ENCODE data around the gene DPPA5. TPM values are rescaled to one million over a fixed set of nuclear protein-coding genes. Genes with fewer than 3 reads are reported as not detected.
"Not testable (repeated sequence)": the region's sequence is repeated elsewhere in the genome, so short reads cannot be mapped to it uniquely, and the experiment has no call there.

The DPPA5 gene
- polyA plus RNA-seq, 1 donor: not detected

DNA sequence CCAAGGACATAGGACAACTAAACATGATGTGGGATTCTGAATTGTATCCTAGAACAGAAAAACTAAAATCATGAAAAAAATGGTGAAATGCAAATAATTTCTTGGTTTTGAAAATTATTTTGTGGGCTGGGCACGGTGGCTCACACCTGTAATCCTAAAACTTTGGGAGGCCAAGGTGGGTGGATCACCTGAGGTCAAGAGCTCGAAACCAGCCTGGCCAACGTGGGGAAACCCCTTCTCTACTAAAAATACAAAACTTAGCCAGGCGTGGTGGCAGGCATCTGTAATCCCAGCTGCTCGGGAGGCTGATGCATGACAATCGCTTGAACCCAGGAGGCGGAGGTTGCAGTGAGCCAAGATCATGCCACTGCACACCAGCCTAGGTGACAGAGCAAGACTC lies 50.3 kb downstream of the DPPA5 start:
- not testable (repeated sequence) for H3K4me1 ChIP-seq (ENCODE audit: control insufficient read depth, insufficient read depth, low read length); H3K36me3 ChIP-seq (ENCODE audit: control insufficient read depth, insufficient read depth, low read length); H3K4me3 ChIP-seq (ENCODE audit: low read length); H3K9me3 ChIP-seq (ENCODE audit: control insufficient read depth, low read depth, low read length); H3K27me3 ChIP-seq (ENCODE audit: control insufficient read depth, insufficient read depth, low read length); H3K27ac ChIP-seq (ENCODE audit: low read length); DNase-seq
- WGBS (ENCODE audit: insufficient coverage, low lambda C conversion rate): no CpG with 5 or more reads among the region's 7 CpGs

Other genes starting within 250 kb of the DPPA5 start
- gene KHDC1L, start 128.8 kb downstream of the DPPA5 start, polyA plus RNA-seq: 0.13 TPM
- 4.2 TPM for gene KHDC1, start 91.1 kb downstream of the DPPA5 start, polyA plus RNA-seq
- not detected for gene KHDC3L, start 8.4 kb upstream of the DPPA5 start, polyA plus RNA-seq
- gene OOEP, start 15.6 kb upstream of the DPPA5 start, polyA plus RNA-seq: 0.43 TPM
- 0.63 TPM for gene DDX43, start 40.6 kb upstream of the DPPA5 start, polyA plus RNA-seq
- 2.8 TPM for gene CGAS, start 98.0 kb upstream of the DPPA5 start, polyA plus RNA-seq
- 24.0 TPM for gene MTO1, start 107.5 kb upstream of the DPPA5 start, polyA plus RNA-seq
- gene EEF1A1, start 166.8 kb upstream of the DPPA5 start, polyA plus RNA-seq: 17,872 TPM